Brain microvascular endothelial cell (primary cell): ENCODE results near the gene GALNTL6.

Experiments
- DNase-seq: peaks from one replicate; pipeline ENCODE4 v3.0.0-alpha.2; 2020
- H3K27ac ChIP-seq: fragments of 250-450 bp; sonication (Bioruptor Pico); 2 replicates; pipeline ENCODE4 v1.5.1; 2020; ENCODE audit warnings: mild to moderate bottlenecking, moderate library complexity
- H3K27me3 ChIP-seq: fragments of 250-450 bp; sonication (Bioruptor Pico); replicated peaks from 2 replicates; pipeline ENCODE4 v1.5.1; 2020; ENCODE audit warnings: mild to moderate bottlenecking
- H3K36me3 ChIP-seq: fragments of 250-450 bp; sonication (Bioruptor Pico); replicated peaks from 2 replicates; pipeline ENCODE4 v1.5.1; 2020; ENCODE audit warnings: mild to moderate bottlenecking
- H3K4me3 ChIP-seq: 2 replicates; pipeline ENCODE4 v1.5.1; 2011; ENCODE audit warnings: low read depth, mild to moderate bottlenecking, control low read depth, low read length, moderate library complexity
- CTCF ChIP-seq: IDR thresholded peaks from 2 replicates; pipeline ENCODE4 v1.5.1; 2011; ENCODE audit warnings: low read depth, mild to moderate bottlenecking, moderate library complexity, low read length, control low read depth, inconsistent platforms; ENCODE audit errors: missing control alignments
- in situ Hi-C: cut with HindIII; loops from 2 replicates; pipeline ENCODE4 v1.10.0; 2017; ENCODE audit warnings: low sequenced_read_pairs, low pct_ligation_motif_present

GALNTL6 gene

GRCh38 chr4:172674811-172675210 is 861.6 kb downstream of the GALNTL6 start:
- TF ChIP-seq CTCF: no peak
- H3K27ac ChIP-seq: no peak overlapping the region
- in situ Hi-C loops: no loop called here

DNA sequence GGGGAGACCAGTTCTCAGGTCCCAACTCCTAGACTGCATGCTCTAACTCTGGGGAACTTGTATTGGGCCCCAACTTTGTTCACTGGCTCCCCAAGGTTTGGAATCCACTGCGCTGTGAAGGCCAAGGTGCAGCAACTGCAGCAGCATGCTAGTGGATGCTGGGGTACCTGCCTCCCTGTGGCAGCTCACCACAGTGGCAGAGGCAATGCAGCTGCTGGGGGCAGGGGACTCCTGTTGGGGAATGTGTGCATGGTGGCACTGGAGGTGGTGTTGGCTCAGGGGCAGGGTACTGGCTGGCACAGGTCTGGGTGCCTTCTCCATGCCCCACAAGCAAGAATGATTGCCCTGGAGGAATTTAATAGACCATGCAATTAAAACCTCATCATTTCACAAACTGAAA is 862.0 kb downstream of the GALNTL6 start:
- TF ChIP-seq CTCF: no peak
- in situ Hi-C loops: no loop called here
- no peak for DNase-seq
- no peak overlapping the region for H3K27ac ChIP-seq
- H3K4me3 ChIP-seq: no peak overlapping the region
- no peaks in the 10 kb centered on the region for H3K36me3 ChIP-seq
- no peaks in the 10 kb centered on the region for H3K27me3 ChIP-seq

More at GRCh38 chr4:172674811-172675210, 861.6 kb downstream of the GALNTL6 start:
- DNase-seq: no peak
- H3K4me3 ChIP-seq: no peak overlapping the region
- no peaks in the 10 kb centered on the region for H3K36me3 ChIP-seq
- no peaks in the 10 kb centered on the region for H3K27me3 ChIP-seq

GRCh38 chr4:172680691-172681090 is 867.5 kb downstream of the GALNTL6 start:
- no peak for TF ChIP-seq CTCF
- no peak for DNase-seq
- no peak overlapping the region for H3K27ac ChIP-seq
- in situ Hi-C loops: no loop called here
- no peaks in the 10 kb centered on the region for H3K27me3 ChIP-seq
- no peaks in the 10 kb centered on the region for H3K36me3 ChIP-seq
- no peak overlapping the region for H3K4me3 ChIP-seq

- H3K4me3 ChIP-seq: no peak overlapping the region
- DNase-seq: no peak
- no peak overlapping the region for H3K27ac ChIP-seq
- no peaks in the 10 kb centered on the region for H3K27me3 ChIP-seq
- no peaks in the 10 kb centered on the region for H3K36me3 ChIP-seq
- no peak for TF ChIP-seq CTCF
- in situ Hi-C loops: no loop called here
These were observed 869.8 kb downstream of the GALNTL6 start for GRCh38 chr4:172683021-172683420.

GRCh38 chr4:172686021-172686420 is 872.8 kb downstream of the GALNTL6 start:
- no peak overlapping the region for H3K4me3 ChIP-seq
- DNase-seq: no peak
- no peaks in the 10 kb centered on the region for H3K36me3 ChIP-seq
- no peak overlapping the region for H3K27ac ChIP-seq
- in situ Hi-C loops: no loop called here
- no peaks in the 10 kb centered on the region for H3K27me3 ChIP-seq
- no peak for TF ChIP-seq CTCF

DNA sequence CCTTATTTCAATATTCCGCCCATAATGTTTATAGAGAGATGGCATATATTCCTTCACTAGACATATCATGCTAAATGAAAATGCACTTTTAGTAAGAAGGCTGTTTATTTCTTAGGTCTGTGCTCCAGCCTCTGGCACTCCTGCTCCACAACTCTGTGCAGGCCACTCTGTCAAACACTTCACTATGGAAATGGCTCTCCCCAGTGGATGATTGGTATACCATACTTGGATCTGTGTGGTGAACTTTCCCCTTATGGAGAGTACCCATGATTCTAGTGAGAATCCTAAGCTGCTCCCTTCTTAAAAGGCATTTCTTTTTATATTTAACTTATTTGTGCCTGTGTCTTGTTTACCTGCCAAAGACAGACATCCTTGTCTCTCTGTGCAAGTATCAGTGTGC is 875.3 kb downstream of the GALNTL6 start:
- no peak for DNase-seq
- in situ Hi-C loops: no loop called here

More for the DNA sequence above, 875.3 kb downstream of the GALNTL6 start:
- H3K27ac ChIP-seq: no peak overlapping the region
- TF ChIP-seq CTCF: no peak
- H3K27me3 ChIP-seq: no peaks in the 10 kb centered on the region
- H3K4me3 ChIP-seq: no peak overlapping the region
- no peaks in the 10 kb centered on the region for H3K36me3 ChIP-seq
